GM23338 (cell line): ENCODE data around the gene STRN3. TPM values are rescaled to one million over a fixed set of nuclear protein-coding genes. Genes with fewer than 3 reads are reported as not detected.

Experiments used
- ATAC-seq: fragments of 200-7000 bp; cut with Tn5 transposase; 3 replicates; pipeline ENCODE4 v1.9.1; 2020
- DNase-seq: peaks from one replicate; pipeline ENCODE4 v3.0.0-alpha.2; 2015; ENCODE audit warnings: low spot score
- H2AFZ ChIP-seq: fragments of 200-600 bp; sonication (generic); 2 replicates; pipeline ENCODE4 v1.8.0; 2016; ENCODE audit warnings: antibody characterized with exemption, mild to moderate bottlenecking, moderate library complexity
- H3F3A ChIP-seq: fragments of 200-600 bp; sonication (generic); replicated peaks from 2 replicates; pipeline ENCODE4 v1.8.0; 2017; ENCODE audit warnings: antibody characterized with exemption, mixed run types, low read depth
- H3K27ac ChIP-seq: fragments of 200-600 bp; sonication (generic); 2 replicates; pipeline ENCODE4 v1.6.1; 2016; ENCODE audit warnings: low read depth
- H3K27me3 ChIP-seq: fragments of 200-600 bp; sonication (generic); 2 replicates; pipeline ENCODE4 v1.8.0; 2016; ENCODE audit warnings: mild to moderate bottlenecking, mixed run types, moderate library complexity; ENCODE audit not compliant: insufficient read depth
- H3K36me3 ChIP-seq: fragments of 200-600 bp; sonication (generic); 2 replicates; pipeline ENCODE4 v1.8.0; 2016; ENCODE audit warnings: mild to moderate bottlenecking; ENCODE audit not compliant: insufficient read depth
- H3K4me1 ChIP-seq: fragments of 200-600 bp; sonication (generic); 2 replicates; pipeline ENCODE4 v1.8.0; 2016; ENCODE audit warnings: mild to moderate bottlenecking, moderate library complexity; ENCODE audit not compliant: insufficient read depth
- H3K4me2 ChIP-seq: fragments of 200-600 bp; sonication (generic); 2 replicates; pipeline ENCODE4 v1.7.1; 2017; ENCODE audit warnings: mixed run types
- H3K4me3 ChIP-seq: fragments of 200-600 bp; sonication (generic); 2 replicates; pipeline ENCODE4 v1.6.1; 2016; ENCODE audit warnings: mixed run types
- H3K79me2 ChIP-seq: fragments of 200-600 bp; sonication (generic); replicated peaks from 2 replicates; pipeline ENCODE4 v1.8.0; 2017; ENCODE audit warnings: mild to moderate bottlenecking; ENCODE audit not compliant: insufficient read depth
- H3K9me2 ChIP-seq: fragments of 200-600 bp; sonication (generic); 2 replicates; pipeline ENCODE4 v1.8.0; 2017; ENCODE audit not compliant: insufficient read depth
- H4K20me1 ChIP-seq: fragments of 200-600 bp; sonication (generic); replicated peaks from 2 replicates; pipeline ENCODE4 v1.8.0; 2017; ENCODE audit warnings: mild to moderate bottlenecking; ENCODE audit not compliant: insufficient read depth
- H3K27ac Mint-ChIP-seq: 2 replicates; pipeline ENCODE4 v1.8.0; 2020; ENCODE audit warnings: inconsistent platforms, mild to moderate bottlenecking, moderate library complexity, mixed read lengths
- H3K27me3 Mint-ChIP-seq: 3 replicates; pipeline ENCODE4 v1.8.0; 2022; ENCODE audit warnings: low read depth, mild to moderate bottlenecking, moderate library complexity, mixed read lengths, inconsistent platforms; ENCODE audit not compliant: insufficient read depth, poor library complexity
- H3K36me3 Mint-ChIP-seq: 3 replicates; pipeline ENCODE4 v1.8.0; 2021; ENCODE audit warnings: low read depth, mild to moderate bottlenecking, inconsistent platforms, moderate library complexity, mixed read lengths
- H3K4me1 Mint-ChIP-seq: 3 replicates; pipeline ENCODE4 v1.8.0; 2020; ENCODE audit warnings: mild to moderate bottlenecking, inconsistent platforms, mixed read lengths
- H3K4me3 Mint-ChIP-seq: 3 replicates; pipeline ENCODE4 v1.8.0; 2021; ENCODE audit warnings: moderate library complexity, mild to moderate bottlenecking, inconsistent platforms, mixed read lengths
- H3K9me3 Mint-ChIP-seq: 3 replicates; pipeline ENCODE4 v1.8.0; 2020; ENCODE audit warnings: moderate library complexity, mild to moderate bottlenecking, inconsistent platforms, mixed read lengths
- CREB1 ChIP-seq: fragments of 250-450 bp; sonication (Bioruptor Pico); IDR thresholded peaks from 2 replicates; pipeline ENCODE4 v1.5.0; 2020; ENCODE audit warnings: low read depth, mild to moderate bottlenecking, moderate library complexity
- EZH2phosphoT487 ChIP-seq: fragments of 200-600 bp; sonication (generic); IDR thresholded peaks from one replicate; pipeline ENCODE4 v1.8.1; 2018; ENCODE audit warnings: antibody characterized with exemption; ENCODE audit not compliant: unreplicated experiment
- JUNB ChIP-seq: IDR thresholded peaks from one replicate; pipeline ENCODE4 v1.6.1; 2016; ENCODE audit warnings: antibody characterized with exemption; ENCODE audit not compliant: unreplicated experiment
- NANOG ChIP-seq: IDR thresholded peaks from 2 replicates; pipeline ENCODE4 v1.6.1; 2016; ENCODE audit warnings: antibody characterized with exemption, borderline replicate concordance
- POLR2AphosphoS5 ChIP-seq: IDR thresholded peaks from 2 replicates; pipeline ENCODE4 v1.6.1; 2016; ENCODE audit warnings: antibody characterized with exemption, low read depth
- STAT1 ChIP-seq: IDR thresholded peaks from one replicate; pipeline ENCODE4 v1.6.1; 2016; ENCODE audit warnings: antibody characterized with exemption; ENCODE audit not compliant: unreplicated experiment
- ZNF114 ChIP-seq: fragments of 250-450 bp; sonication (Bioruptor Pico); IDR thresholded peaks from 2 replicates; pipeline ENCODE4 v1.5.0; 2020; ENCODE audit warnings: mild to moderate bottlenecking, moderate library complexity
- ZNF331 ChIP-seq: fragments of 250-450 bp; sonication (Bioruptor Pico); IDR thresholded peaks from 2 replicates; pipeline ENCODE4 v1.5.0; 2020; ENCODE audit warnings: low read depth, mild to moderate bottlenecking, moderate library complexity
- ZNF462 ChIP-seq: fragments of 250-450 bp; sonication (Bioruptor Pico); IDR thresholded peaks from 2 replicates; pipeline ENCODE4 v1.5.0; 2020; ENCODE audit warnings: mild to moderate bottlenecking, moderate library complexity
- polyA plus RNA-seq: library from polyadenylated mRNA; unstranded; fragments of >200 nt; fragmentation: Nextera tagmentation; extraction: Ambion mirVana; gene quantifications from 2 replicates; pipeline ENCODE4 v1.2.1, GENCODE V29; 2016
- total RNA-seq: library from RNA; depleted of rRNA; stranded (reverse); fragments of >200 nt; shearing (Covaris generic); gene quantifications from 2 replicates; pipeline ENCODE4 v1.2.3, GENCODE V29; 2014
- TF ChIP-seq, protein P1 (sequence below): IDR thresholded peaks from one replicate; pipeline ENCODE4 v1.6.1; 2018; ENCODE audit warnings: antibody characterized with exemption; ENCODE audit not compliant: unreplicated experiment
- TF ChIP-seq, protein P2 (sequence below): IDR thresholded peaks from 2 replicates; pipeline ENCODE4 v1.6.1; 2016; ENCODE audit warnings: antibody characterized with exemption
- TF ChIP-seq, protein P3 (sequence below), 2 experiments: fragments of 200-600 bp in 1 of 2; sonication (generic) in 1 of 2; conservative IDR thresholded peaks; 2 replicates each; pipeline versions ENCODE4 v1.5.1 to v1.6.1; 2016 to 2017; ENCODE audit warnings: antibody characterized with exemption in 2 of 2, low read depth in 2 of 2, mild to moderate bottlenecking in 2 of 2, moderate library complexity in 1 of 2

Gene STRN3
- total and polyA plus RNA-seq, 2 experiments from 2014 or later, result 35.0 to 40.6 TPM

DNA sequence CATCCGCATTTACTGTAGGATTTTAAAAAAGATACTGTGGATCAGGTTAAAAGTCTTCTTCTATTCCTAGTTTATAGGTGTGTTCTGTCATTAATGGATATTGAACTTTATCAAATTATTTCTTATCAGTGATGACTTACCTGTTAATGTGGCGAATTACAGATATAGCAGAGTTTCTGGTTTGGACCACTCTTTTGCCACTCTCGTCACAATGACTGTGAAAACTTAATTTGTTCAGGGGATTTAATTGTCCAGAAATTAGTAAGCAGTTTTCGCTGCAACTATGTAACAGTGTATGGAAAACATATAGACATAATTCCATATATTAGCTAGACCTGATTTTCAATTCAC, 137.0 kb downstream of the STRN3 start:
- Mint-ChIP-seq H3K4me1 (no peaks in the 10 kb centered on the region), H3K36me3 (peaks cover 4% of the 10 kb centered on the region; the same call in 1 of the 3 replicates), H3K4me3 (no peak overlapping the region), H3K27me3 (peaks cover 5% of the 10 kb centered on the region), H3K9me3 (no peaks in the 10 kb centered on the region), H3K27ac (no peak overlapping the region)
- ATAC-seq (no peak), DNase-seq (no peak)
- Histone ChIP-seq H3K4me1 (no peaks in the 10 kb centered on the region), H3K9me2 (no peaks in the 10 kb centered on the region), H3K4me3 (no peak overlapping the region), H2AFZ (no peak overlapping the region), H3F3A (no peaks in the 10 kb centered on the region), H3K36me3 (no peaks in the 10 kb centered on the region; the same call in 1 of the 2 replicates), H3K79me2 (no peaks in the 10 kb centered on the region), H3K4me2 (no peak overlapping the region), H3K27me3 (no peaks in the 10 kb centered on the region), H3K27ac (no peak overlapping the region), H4K20me1 (no peaks in the 10 kb centered on the region)
- no peak for TF ChIP-seq ZNF331 (CRISPR knock-in tag)
- no peak for TF ChIP-seq EZH2phosphoT487
- TF ChIP-seq, protein P1, sequence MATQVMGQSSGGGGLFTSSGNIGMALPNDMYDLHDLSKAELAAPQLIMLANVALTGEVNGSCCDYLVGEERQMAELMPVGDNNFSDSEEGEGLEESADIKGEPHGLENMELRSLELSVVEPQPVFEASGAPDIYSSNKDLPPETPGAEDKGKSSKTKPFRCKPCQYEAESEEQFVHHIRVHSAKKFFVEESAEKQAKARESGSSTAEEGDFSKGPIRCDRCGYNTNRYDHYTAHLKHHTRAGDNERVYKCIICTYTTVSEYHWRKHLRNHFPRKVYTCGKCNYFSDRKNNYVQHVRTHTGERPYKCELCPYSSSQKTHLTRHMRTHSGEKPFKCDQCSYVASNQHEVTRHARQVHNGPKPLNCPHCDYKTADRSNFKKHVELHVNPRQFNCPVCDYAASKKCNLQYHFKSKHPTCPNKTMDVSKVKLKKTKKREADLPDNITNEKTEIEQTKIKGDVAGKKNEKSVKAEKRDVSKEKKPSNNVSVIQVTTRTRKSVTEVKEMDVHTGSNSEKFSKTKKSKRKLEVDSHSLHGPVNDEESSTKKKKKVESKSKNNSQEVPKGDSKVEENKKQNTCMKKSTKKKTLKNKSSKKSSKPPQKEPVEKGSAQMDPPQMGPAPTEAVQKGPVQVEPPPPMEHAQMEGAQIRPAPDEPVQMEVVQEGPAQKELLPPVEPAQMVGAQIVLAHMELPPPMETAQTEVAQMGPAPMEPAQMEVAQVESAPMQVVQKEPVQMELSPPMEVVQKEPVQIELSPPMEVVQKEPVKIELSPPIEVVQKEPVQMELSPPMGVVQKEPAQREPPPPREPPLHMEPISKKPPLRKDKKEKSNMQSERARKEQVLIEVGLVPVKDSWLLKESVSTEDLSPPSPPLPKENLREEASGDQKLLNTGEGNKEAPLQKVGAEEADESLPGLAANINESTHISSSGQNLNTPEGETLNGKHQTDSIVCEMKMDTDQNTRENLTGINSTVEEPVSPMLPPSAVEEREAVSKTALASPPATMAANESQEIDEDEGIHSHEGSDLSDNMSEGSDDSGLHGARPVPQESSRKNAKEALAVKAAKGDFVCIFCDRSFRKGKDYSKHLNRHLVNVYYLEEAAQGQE, result no peak
- TF ChIP-seq, protein P2, sequence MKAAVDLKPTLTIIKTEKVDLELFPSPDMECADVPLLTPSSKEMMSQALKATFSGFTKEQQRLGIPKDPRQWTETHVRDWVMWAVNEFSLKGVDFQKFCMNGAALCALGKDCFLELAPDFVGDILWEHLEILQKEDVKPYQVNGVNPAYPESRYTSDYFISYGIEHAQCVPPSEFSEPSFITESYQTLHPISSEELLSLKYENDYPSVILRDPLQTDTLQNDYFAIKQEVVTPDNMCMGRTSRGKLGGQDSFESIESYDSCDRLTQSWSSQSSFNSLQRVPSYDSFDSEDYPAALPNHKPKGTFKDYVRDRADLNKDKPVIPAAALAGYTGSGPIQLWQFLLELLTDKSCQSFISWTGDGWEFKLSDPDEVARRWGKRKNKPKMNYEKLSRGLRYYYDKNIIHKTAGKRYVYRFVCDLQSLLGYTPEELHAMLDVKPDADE, result no peak
- no peak for TF ChIP-seq STAT1
- TF ChIP-seq NANOG, result no peak
- TF ChIP-seq ZNF114 (CRISPR knock-in tag), result no peak
- TF ChIP-seq, protein P3, sequence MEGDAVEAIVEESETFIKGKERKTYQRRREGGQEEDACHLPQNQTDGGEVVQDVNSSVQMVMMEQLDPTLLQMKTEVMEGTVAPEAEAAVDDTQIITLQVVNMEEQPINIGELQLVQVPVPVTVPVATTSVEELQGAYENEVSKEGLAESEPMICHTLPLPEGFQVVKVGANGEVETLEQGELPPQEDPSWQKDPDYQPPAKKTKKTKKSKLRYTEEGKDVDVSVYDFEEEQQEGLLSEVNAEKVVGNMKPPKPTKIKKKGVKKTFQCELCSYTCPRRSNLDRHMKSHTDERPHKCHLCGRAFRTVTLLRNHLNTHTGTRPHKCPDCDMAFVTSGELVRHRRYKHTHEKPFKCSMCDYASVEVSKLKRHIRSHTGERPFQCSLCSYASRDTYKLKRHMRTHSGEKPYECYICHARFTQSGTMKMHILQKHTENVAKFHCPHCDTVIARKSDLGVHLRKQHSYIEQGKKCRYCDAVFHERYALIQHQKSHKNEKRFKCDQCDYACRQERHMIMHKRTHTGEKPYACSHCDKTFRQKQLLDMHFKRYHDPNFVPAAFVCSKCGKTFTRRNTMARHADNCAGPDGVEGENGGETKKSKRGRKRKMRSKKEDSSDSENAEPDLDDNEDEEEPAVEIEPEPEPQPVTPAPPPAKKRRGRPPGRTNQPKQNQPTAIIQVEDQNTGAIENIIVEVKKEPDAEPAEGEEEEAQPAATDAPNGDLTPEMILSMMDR (conservative IDR thresholded peaks at IDR 0.05; ENCODE audit: low read depth in 2 of 2), result no peak
- TF ChIP-seq CREB1 (CRISPR knock-in tag), result no peak
- no peak for TF ChIP-seq JUNB
- no peak for TF ChIP-seq POLR2AphosphoS5
- TF ChIP-seq ZNF462, result no peak
